NCI-H446 treated with DMSO at 0.1 percent for 48 hours (cell line): ENCODE data around the gene SFT2D2.
A peak's percentile ranks its signal among the peaks of the same experiment; 100 is the strongest.

Experiments used
- DNase-seq: peaks from one replicate; lab custom pipeline; 2025; lab: John Stamatoyannopoulos, UW

Gene SFT2D2

DNA sequence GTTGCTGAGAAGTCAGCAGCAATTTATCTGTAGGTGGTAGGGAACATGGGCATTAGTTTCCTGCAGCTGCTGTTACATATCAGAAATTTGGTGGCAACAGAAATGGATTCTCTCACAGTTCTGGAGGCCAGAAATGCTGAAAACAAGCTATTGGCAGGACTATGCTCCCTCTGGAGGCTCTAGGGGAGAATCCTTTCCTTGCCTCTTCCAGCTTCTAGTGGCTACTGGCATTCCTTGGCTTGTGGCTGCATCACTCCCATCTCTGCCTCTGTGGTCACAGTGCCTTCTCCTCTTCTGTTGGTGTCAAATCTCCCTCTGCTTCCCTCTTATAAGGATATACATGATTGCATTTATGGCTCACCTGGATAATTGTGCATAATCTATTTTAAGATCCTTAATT is 2.5 kb upstream of the SFT2D2 start:
- no peak for DNase-seq

DNA sequence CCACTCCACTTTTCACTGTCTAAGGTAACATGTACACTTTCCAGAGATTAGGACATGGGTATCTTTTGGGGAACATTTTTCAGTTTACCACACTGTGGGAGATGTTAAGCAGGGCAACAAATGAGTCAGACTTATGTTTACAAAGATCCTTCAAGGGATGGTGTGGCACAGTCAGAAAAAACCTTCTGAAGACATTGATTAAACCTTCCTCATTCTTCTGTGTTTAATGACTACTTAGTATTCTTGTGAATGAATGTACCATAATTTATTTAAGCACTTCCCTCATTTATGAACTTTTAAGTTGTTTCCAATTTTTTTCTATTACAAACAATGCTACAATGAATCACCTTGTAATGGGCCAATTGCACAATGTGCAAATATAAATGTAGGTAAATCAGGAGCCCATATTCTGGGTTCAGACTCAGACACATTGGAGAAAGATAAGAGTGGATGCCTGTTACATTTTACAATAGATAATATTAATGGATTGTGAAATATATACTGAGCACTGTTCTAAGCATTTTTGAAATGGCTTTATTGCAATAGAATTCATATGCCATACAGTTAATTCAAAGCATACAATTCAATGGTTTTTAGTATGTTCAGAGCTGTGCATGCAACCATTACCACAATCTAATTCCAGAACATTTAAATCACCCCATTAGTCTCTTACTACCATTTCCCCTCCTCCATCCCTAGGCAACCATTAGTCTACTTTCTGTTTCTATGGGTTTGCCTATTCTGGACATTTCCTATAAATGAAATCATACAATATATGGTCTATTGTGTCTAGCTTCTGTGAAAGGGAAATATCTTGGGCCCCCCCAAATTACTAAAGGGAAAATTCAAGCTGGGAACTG is 1.9 kb upstream of the SFT2D2 start:
- no peak for DNase-seq

DNA sequence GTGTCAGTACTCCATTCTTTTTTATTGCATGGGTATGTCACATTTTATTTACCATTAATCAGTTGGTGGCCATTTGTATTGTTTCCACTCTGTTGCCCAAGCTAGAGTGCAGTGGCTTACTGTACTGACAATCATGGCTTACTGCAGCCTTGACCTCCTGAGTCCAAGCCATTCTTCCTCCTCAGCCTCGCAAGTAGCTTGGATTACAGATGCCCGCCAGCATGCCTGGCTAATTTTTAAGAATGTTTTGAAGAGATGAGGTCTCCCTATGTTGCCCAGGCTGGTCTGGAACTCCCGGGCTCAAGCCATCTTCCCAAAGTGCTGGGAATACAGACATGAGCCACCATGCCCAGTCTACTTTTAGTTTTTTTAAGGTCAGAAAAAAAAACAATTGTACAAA is 813 bp upstream of the SFT2D2 start:
- no peak for DNase-seq

GRCh38 chr1:168227620-168228019 is 1.8 kb downstream of the SFT2D2 start:
- no peak for DNase-seq

DNA sequence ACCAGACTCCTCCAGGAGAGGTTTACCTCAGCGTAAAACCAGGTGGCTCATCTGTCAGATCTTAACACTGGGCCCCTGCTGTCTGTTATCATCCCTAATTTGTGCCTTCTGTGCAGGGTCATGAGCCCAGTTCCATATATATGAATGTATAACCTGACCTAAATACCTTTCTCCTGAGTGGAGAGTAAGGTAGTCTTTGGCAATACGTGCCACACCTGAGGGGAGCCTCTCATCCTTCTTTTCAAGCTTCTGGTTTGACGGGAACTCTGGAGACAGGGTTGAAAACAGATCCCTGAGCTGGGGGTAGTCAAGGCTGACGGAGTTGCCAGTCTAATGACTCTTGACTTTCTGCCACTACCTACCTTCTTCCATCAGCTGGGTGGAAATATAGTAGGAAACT is 4.1 kb downstream of the SFT2D2 start:
- no peak for DNase-seq

- no peak for DNase-seq
These were observed 4.9 kb downstream of the SFT2D2 start for GRCh38 chr1:168230709-168231108.

DNA sequence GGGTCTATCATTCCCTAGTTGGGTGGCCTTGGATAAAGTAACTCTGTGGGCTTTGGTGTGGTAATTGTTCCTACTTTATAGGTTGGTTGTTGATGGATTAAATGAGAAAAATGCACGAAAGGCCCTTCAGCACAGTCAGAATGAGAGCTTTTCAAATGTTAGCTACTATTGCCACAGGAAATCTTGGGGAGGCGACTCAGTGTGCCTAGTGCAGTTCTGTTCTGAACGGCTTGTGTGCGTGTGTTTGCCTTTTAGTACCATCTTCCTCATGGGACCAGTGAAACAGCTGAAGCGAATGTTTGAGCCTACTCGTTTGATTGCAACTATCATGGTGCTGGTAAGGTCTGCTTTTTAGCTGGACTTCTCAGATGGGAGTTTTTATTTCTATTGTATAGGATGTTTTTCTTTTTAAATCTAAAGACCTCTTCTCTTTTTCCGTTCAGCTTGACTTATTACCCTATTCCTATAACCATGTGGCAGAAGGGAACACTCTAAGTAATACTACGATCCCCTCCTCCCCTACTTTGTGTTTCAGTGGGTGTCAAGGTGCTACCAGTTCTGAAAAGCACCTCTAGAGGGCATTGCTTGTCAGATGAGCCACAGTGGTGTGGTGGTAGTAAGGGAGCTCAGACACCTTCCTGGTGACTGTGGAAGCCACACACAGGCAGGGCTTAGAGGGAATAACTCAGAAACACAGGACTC is 9.2 kb downstream of the SFT2D2 start:
- DNase-seq, result peak; percentile 14

DNA sequence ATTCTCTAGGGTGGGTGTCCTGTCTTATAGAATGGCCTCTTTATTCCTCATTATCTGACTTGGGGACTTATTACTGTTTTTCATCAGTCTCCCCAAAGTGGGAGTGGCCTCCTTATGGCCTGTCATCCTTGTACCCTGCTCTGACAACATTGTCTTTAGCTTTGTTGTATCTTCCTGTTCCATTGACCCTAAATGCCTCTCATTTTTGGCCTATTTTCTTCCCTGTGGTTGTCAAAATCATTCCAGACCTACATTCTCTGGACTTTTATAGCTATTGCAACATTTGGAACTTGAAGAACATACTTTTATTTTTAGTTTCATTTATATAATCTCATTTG is 9.7 kb downstream of the SFT2D2 start:
- DNase-seq, result no peak

DNA sequence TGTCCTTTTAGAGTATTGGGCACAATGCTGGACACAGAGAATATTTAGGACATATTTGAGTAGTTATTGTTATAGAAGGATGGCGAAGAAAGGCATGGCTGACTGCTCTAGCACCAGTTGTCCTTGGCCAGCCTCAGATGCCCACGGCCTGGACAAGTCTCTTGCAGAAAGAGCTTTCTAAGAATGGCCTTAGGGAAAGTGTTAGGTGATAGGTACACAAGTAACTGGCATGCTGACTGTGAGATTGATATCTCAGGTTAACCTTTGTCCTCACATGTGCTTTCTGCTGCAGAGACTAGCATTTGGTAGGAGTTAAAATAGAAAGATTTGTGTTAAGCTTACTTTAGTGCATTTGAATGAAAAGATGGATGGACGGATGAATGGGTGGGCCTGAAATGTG is 10.1 kb downstream of the SFT2D2 start:
- DNase-seq, result no peak

- no peak for DNase-seq
These were observed 11.2 kb downstream of the SFT2D2 start for GRCh38 chr1:168236836-168237611.

GRCh38 chr1:168243198-168243597 is 17.4 kb downstream of the SFT2D2 start:
- no peak for DNase-seq

DNA sequence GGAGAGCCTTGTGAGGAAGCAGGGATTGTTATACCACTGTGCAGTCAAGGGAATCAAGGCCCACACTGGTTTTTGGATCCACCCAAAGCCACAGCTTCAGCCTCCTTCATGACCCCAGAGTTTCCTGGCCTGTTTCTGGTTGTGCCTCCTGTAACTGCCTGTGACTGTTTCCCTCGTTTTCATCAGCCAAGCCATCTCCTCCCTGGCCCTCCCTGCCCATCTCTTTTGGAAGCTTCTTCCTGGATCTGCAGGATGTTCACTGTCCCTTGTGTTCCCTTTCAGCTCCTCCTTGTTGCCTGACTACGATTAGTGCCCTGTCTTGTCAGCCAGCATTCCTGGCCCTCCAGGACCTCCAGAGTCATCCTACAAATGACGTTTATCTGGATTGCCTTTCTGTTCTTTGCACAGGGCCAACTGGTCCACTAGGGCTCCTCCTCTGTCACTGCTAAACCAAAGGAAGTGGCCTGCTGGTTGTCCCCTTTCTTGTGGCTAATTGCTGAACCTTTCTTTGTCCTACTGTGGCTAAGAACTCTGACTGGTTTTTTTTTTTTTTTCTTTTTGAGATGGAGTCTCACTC is 17.9 kb downstream of the SFT2D2 start:
- DNase-seq, result no peak

DNA sequence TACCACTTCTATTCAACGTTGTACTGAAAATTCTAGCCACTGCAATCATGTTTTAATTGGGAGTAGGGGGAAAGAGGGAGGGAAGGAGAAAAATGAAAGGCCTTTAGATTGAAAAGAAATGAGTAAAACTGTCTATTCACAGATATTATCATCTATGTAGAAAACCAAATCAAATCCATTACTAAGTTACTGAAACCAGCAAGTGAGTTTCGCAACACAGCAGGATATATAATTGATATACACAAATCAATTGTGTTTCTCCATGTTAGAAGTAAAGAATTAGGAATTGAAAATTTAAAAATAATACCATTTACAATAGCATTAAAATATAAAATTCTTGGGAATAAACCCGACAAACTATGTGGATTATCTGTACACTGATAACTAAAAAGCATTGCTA is 19.2 kb downstream of the SFT2D2 start:
- DNase-seq, result no peak

DNA sequence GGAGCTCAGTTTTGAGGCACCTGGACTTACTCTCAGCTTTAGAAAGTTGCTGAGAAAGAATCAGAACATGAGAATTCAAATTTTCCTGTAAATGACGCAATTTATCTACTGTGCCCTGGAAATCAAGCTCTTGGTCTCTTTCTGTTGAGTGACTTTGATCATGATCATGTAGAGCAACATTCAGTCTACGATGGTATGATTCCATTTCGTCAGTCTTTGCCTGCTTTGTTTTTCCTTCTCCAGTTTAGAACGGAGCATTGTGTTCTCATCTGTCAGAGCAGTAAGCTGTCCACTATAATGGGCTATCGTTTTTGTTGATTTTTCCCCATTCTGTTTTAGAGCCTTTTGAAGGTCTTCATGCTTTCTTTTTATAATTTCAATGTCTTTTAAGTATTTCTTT is 20.7 kb downstream of the SFT2D2 start:
- no peak for DNase-seq

GRCh38 chr1:168252204-168252733 is 26.5 kb downstream of the SFT2D2 start:
- no peak for DNase-seq

DNA sequence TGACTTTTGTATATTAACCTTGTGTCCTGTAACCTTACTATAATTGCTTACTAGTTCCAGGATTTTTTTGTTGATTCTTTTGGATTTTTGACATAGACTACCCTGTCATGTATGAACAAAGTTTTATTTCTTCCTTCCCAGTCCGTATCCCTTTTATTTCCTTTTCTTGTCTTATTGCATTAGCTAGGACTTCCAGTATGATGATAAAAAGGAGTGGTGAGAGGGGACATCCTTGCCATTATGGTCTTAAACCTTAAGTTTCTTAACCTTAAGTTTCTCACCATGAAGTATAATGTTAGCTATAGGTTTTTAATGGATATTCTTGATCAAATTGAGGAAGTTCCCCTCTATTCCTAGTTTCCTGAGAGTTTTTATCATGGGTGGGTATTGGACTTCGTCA is 30.4 kb downstream of the SFT2D2 start:
- no peak for DNase-seq

GRCh38 chr1:168257397-168257796 is 31.6 kb downstream of the SFT2D2 start:
- DNase-seq, result no peak

DNA sequence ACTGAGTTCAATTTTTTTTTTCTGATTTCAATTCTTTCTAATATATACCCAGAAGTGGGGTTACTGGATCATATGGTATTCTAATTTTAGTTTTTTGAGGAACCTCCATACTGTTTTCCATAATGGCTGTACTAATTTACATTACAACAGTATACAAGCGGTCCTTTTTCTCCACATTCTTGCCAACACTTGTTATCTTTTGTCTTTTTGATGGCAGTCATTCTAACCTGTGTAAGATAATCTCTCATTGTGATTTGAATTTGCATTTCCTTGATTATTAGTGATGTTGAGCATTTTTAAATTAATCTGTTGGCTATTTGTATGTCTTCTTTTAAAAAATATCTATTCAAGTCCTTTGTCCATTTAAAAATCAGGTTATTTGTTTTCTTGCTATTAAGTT is 33.8 kb downstream of the SFT2D2 start:
- no peak for DNase-seq

- DNase-seq, result no peak
These were observed 34.6 kb downstream of the SFT2D2 start for GRCh38 chr1:168260393-168260792.

DNA sequence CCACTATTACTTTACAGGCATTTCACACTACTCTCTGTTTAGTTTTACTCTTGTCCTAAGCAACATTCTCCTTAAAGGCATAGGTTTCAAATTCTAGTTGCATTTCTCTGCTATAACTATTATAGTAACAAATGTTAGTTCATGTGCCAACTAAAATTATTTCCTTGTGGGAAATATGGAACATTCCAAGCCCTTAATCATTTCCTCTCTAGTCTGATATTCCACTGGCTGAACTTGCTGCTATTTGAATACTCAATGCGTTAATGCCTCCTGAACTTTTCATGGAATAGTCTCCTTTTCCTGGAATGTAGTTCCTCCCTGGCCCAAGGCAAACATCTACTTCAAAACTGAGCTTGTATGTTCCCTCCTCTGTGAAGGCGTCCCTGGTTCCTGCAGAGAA is 35.6 kb downstream of the SFT2D2 start:
- no peak for DNase-seq

DNA sequence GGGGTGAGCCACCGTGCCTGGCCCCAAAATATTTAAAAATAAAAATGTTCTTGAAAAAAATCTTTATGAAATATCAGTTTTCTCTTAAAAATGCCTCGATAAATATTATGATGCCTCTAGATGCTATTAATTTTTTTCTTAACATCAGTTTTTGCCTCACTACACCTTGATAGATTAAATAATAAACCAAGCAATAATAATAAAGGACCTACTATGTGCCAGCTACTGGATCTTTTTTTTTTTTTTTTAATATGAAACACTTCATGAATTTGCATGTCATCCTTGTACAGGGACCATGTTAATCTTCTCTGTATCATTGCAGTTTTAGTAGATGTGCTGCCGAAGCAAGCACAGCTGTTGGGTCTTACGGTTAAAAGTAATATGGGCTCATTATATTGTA is 37.3 kb downstream of the SFT2D2 start:
- DNase-seq, result no peak

DNA sequence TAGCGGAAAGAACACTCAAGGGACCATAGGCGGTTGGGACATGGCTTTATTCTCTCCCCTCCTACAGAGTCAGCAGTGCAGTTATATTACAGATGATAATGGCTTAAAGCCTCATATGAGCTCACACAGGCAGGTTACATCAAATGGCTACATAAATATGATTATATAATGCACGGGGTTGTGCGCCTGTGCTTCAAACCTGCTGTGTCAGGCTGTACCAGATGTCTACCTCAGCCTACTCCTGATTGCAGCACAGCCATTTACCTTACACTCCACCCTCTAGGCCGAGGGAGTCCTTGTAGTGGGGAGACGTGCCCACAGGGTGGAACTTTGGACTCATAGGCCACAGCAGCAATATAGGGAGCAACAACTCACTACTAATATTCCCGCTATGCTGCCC is 38.5 kb downstream of the SFT2D2 start:
- no peak for DNase-seq
